COR-L47 (cell line): ENCODE measurements around the gene PRKCE.

Experiments
- DNase-seq: peaks from one replicate; lab custom pipeline; 2025; lab: John Stamatoyannopoulos, UW

PRKCE gene

GRCh38 chr2:46119453-46119852 is 468.0 kb downstream of the PRKCE start:
- DNase-seq, result no peak

- DNase-seq, result no peak
Measured at GRCh38 chr2:46120792-46121555, 469.5 kb downstream of the PRKCE start.

GRCh38 chr2:46122318-46122976 is 471.0 kb downstream of the PRKCE start:
- DNase-seq, result no peak

GRCh38 chr2:46123013-46123412 is 471.5 kb downstream of the PRKCE start:
- no peak for DNase-seq

GRCh38 chr2:46125798-46126197 is 474.3 kb downstream of the PRKCE start:
- DNase-seq, result no peak

- no peak for DNase-seq
Measured at GRCh38 chr2:46126571-46126970, 475.1 kb downstream of the PRKCE start.

- no peak for DNase-seq
Measured at GRCh38 chr2:46127176-46127575, 475.7 kb downstream of the PRKCE start.

- no peak for DNase-seq
Measured at GRCh38 chr2:46130511-46130910, 479.0 kb downstream of the PRKCE start.

- DNase-seq, result no peak
Measured at GRCh38 chr2:46132996-46133395, 481.5 kb downstream of the PRKCE start.

GRCh38 chr2:46134531-46135227 is 483.2 kb downstream of the PRKCE start:
- DNase-seq, result peak; percentile 8

- DNase-seq, result no peak
Measured at GRCh38 chr2:46135228-46135855, 483.9 kb downstream of the PRKCE start.

GRCh38 chr2:46135958-46136357 is 484.5 kb downstream of the PRKCE start:
- DNase-seq, result no peak

GRCh38 chr2:46136481-46136880 is 485.0 kb downstream of the PRKCE start:
- no peak for DNase-seq

- no peak for DNase-seq
Measured at GRCh38 chr2:46136953-46137352, 485.5 kb downstream of the PRKCE start.

- DNase-seq, result no peak
Measured at GRCh38 chr2:46142546-46143428, 491.3 kb downstream of the PRKCE start.

- no peak for DNase-seq
Measured at GRCh38 chr2:46143429-46144132, 492.1 kb downstream of the PRKCE start.

- no peak for DNase-seq
Measured at GRCh38 chr2:46144133-46144800, 492.8 kb downstream of the PRKCE start.

GRCh38 chr2:46145017-46145416 is 493.5 kb downstream of the PRKCE start:
- DNase-seq, result no peak

GRCh38 chr2:46145840-46146239 is 494.4 kb downstream of the PRKCE start:
- DNase-seq, result no peak

- no peak for DNase-seq
Measured at GRCh38 chr2:46146866-46147502, 495.5 kb downstream of the PRKCE start.
